ENCODE results near the gene ROR2.

ROR2 gene

DNA sequence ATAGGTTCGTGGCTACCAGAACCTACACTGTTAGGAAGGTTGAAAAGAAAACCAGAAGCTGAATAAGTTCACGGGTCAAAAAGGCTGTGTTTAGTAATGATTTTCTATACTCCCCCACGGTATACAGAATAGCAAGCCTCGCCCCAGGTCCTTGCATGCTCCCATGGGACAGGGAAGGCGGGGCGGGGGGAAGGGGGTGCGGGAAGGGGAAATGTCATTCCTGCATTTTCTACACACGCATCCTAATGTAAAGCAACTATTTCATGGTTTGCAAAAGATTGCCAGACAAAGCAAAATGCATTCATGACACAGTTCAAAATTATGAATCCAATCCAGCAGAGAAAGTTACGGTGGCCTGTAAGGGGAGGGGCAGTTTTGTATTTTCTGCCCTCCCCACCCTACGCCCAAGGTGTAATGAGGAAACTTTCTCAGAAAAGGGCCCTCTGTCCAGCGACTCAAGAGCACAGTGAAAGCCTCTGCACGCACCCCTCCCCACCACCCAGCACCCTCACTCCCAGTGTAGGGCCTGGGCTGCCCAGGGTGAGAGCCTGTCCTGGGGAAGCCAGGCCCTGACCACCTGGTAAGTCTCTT, 105.2 kb downstream of the ROR2 start:
- H3K4me3 ChIP-seq (ENCODE audit: low read depth, low read length), result no peak overlapping the region
- no peak for DNase-seq (ENCODE audit: low read depth)
- TF ChIP-seq, protein P1, sequence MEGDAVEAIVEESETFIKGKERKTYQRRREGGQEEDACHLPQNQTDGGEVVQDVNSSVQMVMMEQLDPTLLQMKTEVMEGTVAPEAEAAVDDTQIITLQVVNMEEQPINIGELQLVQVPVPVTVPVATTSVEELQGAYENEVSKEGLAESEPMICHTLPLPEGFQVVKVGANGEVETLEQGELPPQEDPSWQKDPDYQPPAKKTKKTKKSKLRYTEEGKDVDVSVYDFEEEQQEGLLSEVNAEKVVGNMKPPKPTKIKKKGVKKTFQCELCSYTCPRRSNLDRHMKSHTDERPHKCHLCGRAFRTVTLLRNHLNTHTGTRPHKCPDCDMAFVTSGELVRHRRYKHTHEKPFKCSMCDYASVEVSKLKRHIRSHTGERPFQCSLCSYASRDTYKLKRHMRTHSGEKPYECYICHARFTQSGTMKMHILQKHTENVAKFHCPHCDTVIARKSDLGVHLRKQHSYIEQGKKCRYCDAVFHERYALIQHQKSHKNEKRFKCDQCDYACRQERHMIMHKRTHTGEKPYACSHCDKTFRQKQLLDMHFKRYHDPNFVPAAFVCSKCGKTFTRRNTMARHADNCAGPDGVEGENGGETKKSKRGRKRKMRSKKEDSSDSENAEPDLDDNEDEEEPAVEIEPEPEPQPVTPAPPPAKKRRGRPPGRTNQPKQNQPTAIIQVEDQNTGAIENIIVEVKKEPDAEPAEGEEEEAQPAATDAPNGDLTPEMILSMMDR (IDR thresholded peaks at IDR 0.05; ENCODE audit: low read depth, low read length, missing control alignments), result no peak

DNA sequence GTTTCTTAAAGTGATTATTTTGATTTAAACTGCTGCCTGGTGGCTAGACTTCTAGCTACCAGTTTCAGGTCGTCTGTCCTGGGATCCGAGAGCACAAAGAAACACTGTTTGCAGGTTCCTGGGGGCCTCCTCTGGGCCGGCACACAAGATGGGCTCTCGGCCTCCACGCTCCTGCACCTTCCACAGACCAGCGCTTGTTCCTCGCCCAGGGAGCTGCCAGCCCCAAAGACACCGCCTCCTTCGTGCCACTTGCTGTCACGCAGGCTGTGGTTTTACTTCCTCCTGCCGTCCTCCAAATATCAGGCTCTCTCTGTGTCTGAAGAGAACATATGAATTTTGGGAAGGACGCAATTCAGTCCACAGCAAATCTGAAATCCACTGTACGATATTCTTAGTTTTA, 105.8 kb downstream of the ROR2 start:
- no peak overlapping the region for H3K4me3 ChIP-seq (ENCODE audit: low read depth, low read length)
- TF ChIP-seq, protein P1 (IDR thresholded peaks at IDR 0.05; ENCODE audit: low read depth, low read length, missing control alignments), result no peak
- no peak for DNase-seq (ENCODE audit: low read depth)

DNA sequence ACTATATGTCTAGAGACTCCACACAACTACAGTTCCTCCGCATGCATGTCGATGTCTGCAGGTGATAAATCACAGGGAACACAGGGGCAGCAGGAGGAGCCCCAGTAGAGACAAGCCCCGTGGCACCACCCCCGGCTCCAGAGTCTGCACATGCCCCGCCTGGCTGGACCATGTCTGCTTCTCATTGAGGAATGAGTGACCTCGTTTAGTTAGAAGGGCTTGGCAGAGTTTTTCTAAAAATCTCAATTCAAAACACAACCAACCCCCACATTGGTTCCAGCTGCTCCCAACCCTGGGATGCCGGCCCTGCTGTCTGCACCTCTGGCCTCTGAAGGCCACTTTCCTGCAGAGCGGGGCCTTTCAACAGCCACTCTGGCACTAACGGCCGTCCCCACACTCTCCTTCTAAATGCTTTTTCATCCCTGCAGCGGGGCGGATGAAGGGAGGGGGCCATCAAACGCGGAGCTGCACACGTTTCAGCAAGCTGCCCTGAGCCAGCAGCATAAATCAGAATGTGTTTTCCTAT, 106.3 kb downstream of the ROR2 start:
- TF ChIP-seq, protein P1 (IDR thresholded peaks at IDR 0.05; ENCODE audit: low read depth, low read length, missing control alignments), result no peak
- H3K4me3 ChIP-seq (ENCODE audit: low read depth, low read length), result no peak overlapping the region
- DNase-seq (ENCODE audit: low read depth), result no peak

DNA sequence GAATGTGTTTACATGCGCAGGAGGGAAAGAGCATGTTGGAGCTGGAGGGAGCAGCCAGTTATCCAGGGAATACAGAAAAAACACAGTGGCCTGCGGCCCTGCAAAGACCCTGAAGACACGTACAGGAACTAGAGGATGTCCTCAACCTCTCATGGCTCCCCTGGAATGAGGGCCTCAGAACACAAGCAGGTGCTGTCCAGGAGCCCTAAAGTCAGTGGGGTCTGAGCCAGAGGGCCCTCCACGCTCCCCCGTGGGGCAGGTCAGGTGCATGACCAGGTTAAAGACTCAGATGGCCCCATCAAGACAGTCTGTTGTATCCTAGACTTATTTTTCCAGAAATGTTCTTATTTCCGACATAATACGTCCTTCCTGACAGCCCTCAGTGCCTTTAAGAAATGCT, 106.9 kb downstream of the ROR2 start:
- no peak for DNase-seq (ENCODE audit: low read depth)
- TF ChIP-seq, protein P1 (IDR thresholded peaks at IDR 0.05; ENCODE audit: low read depth, low read length, missing control alignments), result no peak

DNA sequence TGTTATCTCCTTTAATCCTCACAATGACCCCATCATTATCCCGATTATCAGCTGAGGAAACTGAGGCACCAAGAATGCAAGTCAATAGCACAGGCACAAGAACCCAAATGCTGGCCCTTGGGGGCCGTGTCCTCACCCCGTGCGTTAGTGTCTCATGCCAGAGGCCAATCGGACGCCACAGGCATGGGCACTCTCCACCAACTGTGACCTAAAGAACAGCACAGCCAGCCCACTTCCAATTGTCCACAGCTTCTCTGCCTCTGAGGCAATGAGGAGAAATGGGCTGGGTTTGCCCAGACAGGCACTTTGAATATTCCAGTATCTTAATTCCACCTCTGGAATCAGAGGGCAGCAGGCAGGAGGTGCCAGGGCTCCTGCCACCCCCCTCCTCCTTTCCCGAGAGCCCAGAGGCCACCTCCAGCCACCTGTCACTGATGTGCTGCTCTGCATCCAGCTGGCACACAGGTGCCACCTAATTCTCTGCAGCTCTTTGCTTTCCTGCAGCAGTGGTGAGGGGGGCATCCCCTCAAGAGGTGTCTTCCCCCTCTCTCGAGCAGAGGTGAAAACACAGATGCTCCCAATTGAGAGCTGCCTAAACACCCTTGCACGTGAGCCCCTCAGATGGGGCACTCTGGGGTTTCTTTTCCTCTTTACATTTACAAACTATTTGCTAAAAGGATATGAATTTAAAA, 107.5 kb downstream of the ROR2 start:
- TF ChIP-seq, protein P1 (IDR thresholded peaks at IDR 0.05; ENCODE audit: low read depth, low read length, missing control alignments), result no peak
- no peak overlapping the region for H3K4me3 ChIP-seq (ENCODE audit: low read depth, low read length)
- no peak for DNase-seq (ENCODE audit: low read depth)

More for the DNA sequence above, 106.9 kb downstream of the ROR2 start:
- H3K4me3 ChIP-seq (ENCODE audit: low read depth, low read length), result no peak overlapping the region

DNA sequence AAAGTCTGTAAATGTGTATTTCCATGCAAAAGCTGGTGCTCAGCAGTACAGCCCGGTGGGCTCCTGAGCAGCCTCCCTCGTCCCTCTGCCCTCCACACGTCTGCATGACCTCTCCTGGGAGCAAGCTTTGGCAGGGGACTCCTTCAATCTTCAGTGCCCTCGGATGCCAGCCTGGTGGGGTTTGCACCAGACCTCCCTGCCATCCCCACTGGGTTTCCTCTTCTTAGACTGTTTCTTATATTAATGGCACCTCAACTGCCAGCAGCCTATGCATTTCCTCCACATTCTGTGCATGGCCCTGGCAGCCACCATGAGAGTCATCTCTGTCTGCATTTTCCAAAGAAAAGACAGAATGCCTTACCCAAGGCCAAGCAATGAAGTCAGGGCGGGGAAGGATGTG, 108.4 kb downstream of the ROR2 start:
- TF ChIP-seq, protein P1 (IDR thresholded peaks at IDR 0.05; ENCODE audit: low read depth, low read length, missing control alignments), result no peak
- H3K4me3 ChIP-seq (ENCODE audit: low read depth, low read length), result no peak overlapping the region
- DNase-seq (ENCODE audit: low read depth), result no peak

All from GM12864 (cell line).